C4-2B (cell line): Measurements from ENCODE around the gene MYBPC3.

Experiments used
- H3K27ac ChIP-seq: fragments of 450-650 bp; 2 replicates; pipeline ENCODE4 v1.5.1; 2017
- CTCF ChIP-seq: fragments of 450-650 bp; conservative IDR thresholded peaks from 2 replicates; pipeline ENCODE4 v1.5.1; 2017; ENCODE audit warnings: mild to moderate bottlenecking
- ZFX ChIP-seq: fragments of 450-650 bp; IDR thresholded peaks from 2 replicates; pipeline ENCODE4 v1.6.1; 2017

MYBPC3 gene

GRCh38 chr11:47375546-47376085, 23.1 kb upstream of the MYBPC3 start:
- TF ChIP-seq ZFX (no peak), CTCF (no peak)
- no peak overlapping the region for H3K27ac ChIP-seq

GRCh38 chr11:47375020-47375419, 22.5 kb upstream of the MYBPC3 start:
- H3K27ac ChIP-seq, result no peak overlapping the region
- TF ChIP-seq ZFX (no peak), CTCF (no peak)

GRCh38 chr11:47374720-47375019, 22.2 kb upstream of the MYBPC3 start:
- no peak for TF ChIP-seq ZFX
- no peak for TF ChIP-seq CTCF
- no peak overlapping the region for H3K27ac ChIP-seq

- TF ChIP-seq ZFX, result no peak
- TF ChIP-seq CTCF, result peak; percentile 96
- no peak overlapping the region for H3K27ac ChIP-seq
These were observed 21.6 kb upstream of the MYBPC3 start for GRCh38 chr11:47373876-47374719.

- TF ChIP-seq ZFX (no peak), CTCF (no peak)
- no peak overlapping the region for H3K27ac ChIP-seq
These were observed 19.9 kb upstream of the MYBPC3 start for GRCh38 chr11:47372422-47372821.

- TF ChIP-seq ZFX (no peak), CTCF (no peak)
These were observed 17.2 kb upstream of the MYBPC3 start for GRCh38 chr11:47369676-47370075.

GRCh38 chr11:47366020-47366490, 13.6 kb upstream of the MYBPC3 start:
- no peak overlapping the region for H3K27ac ChIP-seq

More at GRCh38 chr11:47369676-47370075, 17.2 kb upstream of the MYBPC3 start:
- no peak overlapping the region for H3K27ac ChIP-seq

More at GRCh38 chr11:47366020-47366490, 13.6 kb upstream of the MYBPC3 start:
- TF ChIP-seq CTCF (no peak), ZFX (no peak)
